ENCODE results near the gene FBXL13.
"Not testable (repeated sequence)": the region's sequence is repeated elsewhere in the genome, so short reads cannot be mapped to it uniquely, and the experiment has no call there.

Gene FBXL13

GRCh38 chr7:102823390-102824119 is 251.0 kb downstream of the FBXL13 start:
- no peak for DNase-seq (ENCODE audit: low read depth in 2 of 3, low spot score in 1 of 3)

GRCh38 chr7:102821994-102822747 is 252.4 kb downstream of the FBXL13 start:
- DNase-seq (ENCODE audit: low read depth in 2 of 3, low spot score in 1 of 3) = no peak

GRCh38 chr7:102819151-102819550 is 255.4 kb downstream of the FBXL13 start:
- no peak for DNase-seq (ENCODE audit: low read depth in 2 of 3, low spot score in 1 of 3)

GRCh38 chr7:102817616-102818573 is 256.7 kb downstream of the FBXL13 start:
- no peak for DNase-seq (ENCODE audit: low read depth in 2 of 3, low spot score in 1 of 3)

DNA sequence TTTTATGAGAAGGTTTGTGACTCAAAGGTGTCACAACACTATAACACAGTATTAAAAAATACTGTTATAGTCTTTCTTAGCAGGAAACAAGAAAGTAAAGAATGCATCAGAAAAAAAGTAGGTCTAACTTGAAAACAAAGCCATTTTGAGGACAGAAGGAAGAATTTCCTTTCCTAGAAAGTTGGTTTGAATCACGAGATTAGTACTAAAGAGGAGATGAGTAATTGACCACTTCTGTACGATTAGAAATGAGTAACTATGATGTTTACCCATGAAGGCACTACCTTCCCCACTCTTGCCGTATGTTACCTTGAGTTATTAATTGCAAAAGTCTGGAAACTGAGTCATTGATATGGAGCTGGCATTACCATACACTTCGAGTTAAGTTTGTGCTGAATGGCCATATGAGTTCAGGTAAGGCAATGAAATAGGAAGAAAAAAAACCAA is 260.5 kb downstream of the FBXL13 start:
- DNase-seq (ENCODE audit: low read depth in 2 of 3, low spot score in 1 of 3) = no peak

DNA sequence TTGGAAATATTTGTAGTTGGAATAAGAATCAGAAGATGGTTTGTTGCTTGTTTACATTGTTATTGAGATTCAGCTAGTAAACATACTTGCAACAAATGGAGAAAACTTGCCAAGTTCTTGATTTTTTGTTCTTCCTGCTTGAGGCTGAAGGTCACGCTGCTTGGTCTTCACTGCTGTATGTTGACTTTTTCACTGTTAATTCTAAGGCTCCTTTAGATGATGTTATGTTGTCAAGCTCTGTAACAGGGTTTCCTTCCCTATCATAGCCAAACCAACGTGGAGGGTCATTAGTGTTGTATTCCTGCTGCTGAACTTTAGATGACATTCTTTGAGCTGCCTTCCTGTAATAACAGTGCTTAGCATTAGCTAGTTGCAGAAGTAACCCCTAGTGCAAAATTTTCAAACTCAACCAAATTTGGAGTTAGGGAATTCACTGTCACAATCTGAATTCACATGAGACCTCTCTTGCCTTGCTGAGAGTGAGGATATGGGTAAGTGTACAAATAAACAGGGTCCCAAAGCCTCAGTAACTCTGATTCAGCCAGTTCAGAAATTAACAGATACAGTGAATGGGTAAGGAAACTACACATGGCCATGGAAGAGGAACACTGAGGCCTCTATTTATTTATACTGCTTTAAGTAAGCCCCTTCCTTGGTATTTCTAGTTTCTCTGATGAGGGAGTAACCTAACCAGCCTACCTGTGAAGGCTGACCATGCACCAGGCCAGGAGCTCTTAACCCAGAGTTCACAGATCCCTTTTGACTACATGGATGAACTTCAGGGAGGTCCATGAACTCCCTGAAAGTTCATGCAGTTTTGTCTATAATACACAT is 261.2 kb downstream of the FBXL13 start:
- DNase-seq (ENCODE audit: low read depth in 2 of 3, low spot score in 1 of 3) = no peak

DNA sequence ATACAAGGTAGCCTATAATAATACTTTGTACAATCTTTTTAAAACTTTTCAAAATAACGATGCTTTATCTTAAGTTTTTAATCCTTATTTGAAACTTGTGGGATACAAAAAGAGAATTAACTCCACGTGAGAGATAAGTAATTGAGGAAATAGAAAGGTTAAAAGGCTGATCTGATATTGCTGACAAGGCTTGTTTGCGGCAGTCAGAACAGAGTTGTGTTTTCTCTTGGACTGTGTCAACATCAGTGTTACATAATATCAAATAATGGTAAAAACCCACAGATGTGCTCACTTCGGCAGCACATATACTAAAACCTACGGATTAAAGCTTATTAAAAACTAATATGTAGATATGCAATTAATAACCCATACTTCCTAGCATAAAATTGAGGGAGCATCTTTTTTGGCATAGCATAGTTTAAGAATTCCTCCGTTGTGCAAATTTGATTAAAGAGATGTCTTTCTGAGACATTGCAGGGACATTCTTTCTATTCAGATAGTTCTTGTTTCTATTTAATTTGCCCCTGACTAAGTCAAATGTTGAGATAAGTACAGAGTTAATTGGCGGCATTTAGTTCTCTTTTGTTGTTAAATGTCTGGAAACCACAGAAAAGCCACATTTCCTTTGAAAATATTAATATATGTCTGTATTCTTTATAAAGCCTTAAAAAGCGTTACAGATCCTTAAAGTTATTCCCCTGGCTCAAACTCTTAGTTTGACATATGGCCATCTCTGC is 262.5 kb downstream of the FBXL13 start:
- no peak for DNase-seq (ENCODE audit: low read depth in 2 of 3, low spot score in 1 of 3)

- DNase-seq (ENCODE audit: low read depth in 2 of 3, low spot score in 1 of 3) = no peak
Measured at GRCh38 chr7:102810916-102811315, 263.7 kb downstream of the FBXL13 start.

DNA sequence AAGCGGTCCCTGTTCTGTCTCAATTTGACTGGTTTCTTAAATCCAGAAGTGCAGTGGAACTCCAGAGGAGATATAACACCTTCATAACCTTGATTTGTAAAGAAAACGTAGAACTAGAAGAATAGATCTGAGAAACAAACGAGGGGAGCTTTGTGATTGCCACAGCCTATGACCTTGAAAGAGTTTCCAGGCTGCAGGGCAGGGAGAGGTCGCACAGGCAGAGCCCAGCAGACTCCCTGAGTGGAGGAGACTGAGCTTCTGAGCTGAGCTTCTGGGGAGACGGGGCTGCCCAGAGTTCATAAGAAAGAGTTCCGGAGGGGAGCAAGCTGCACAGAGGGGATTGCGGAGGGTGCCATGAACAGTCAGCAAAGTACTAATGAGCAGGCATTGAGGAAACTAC is 268.0 kb downstream of the FBXL13 start:
- no peak for DNase-seq (ENCODE audit: low read depth in 2 of 3, low spot score in 1 of 3)

GRCh38 chr7:102795987-102796595 is 278.5 kb downstream of the FBXL13 start:
- DNase-seq (ENCODE audit: low read depth in 2 of 3, low spot score in 1 of 3) = not testable (repeated sequence)

GRCh38 chr7:102794567-102794966 is 280.0 kb downstream of the FBXL13 start:
- DNase-seq (ENCODE audit: low read depth in 2 of 3, low spot score in 1 of 3) = not testable (repeated sequence)

DNA sequence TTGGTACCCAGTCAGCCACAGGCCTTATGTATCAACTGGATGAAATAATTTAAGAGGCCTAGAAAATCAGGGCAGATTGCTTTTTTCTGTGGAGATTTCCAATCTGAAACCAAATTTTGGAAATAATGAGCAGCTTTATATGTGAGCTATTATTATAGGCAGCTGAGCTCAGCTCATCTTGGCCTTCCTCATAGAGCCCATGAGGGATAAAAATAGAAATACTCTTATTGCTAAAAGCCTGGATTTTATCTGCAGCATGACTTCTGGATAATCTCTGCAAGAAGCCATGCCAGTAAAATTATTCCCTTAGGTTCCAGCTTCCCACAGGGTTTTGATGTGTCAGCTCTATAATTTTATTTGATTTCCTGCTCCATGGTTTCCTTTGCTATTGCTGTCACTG is 282.8 kb downstream of the FBXL13 start:
- not testable (repeated sequence) for DNase-seq (ENCODE audit: low read depth in 2 of 3, low spot score in 1 of 3)

- not testable (repeated sequence) for DNase-seq (ENCODE audit: low read depth in 2 of 3, low spot score in 1 of 3)
Measured at GRCh38 chr7:102791367-102791766, 283.2 kb downstream of the FBXL13 start.

DNA sequence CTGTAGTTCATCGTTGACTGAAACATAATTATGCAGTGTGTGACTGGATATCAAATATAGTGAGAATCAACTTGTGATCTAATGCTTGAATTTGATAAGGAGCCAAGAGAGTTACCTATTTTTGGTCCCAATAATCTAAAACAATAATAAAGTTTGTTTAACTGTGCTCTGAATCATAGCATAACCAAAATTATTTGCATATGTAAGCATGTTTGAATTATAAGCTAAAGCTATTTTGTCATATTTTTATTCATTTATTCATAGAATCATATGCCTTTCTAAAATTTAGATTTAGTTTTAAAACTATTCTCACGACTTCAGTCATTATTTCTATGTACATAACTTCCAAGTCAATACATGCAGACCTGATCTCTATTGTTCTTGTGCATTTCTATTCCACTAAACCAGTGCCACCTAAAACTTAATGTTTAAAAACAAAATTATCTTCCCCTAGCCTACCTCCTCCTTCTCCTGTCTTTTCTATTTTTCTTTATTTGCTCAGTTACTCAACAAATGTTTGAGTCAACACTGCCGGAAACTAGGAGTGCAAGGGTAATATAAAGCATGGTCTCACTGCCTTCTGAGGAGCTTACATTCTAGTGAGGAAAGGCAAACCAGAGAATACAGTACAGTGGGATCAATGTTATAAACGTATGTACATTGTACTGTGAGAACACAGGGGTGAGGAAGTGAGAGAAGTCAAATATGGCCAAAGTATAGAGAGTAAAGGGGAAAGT is 284.1 kb downstream of the FBXL13 start:
- not testable (repeated sequence) for DNase-seq (ENCODE audit: low read depth in 2 of 3, low spot score in 1 of 3)

DNA sequence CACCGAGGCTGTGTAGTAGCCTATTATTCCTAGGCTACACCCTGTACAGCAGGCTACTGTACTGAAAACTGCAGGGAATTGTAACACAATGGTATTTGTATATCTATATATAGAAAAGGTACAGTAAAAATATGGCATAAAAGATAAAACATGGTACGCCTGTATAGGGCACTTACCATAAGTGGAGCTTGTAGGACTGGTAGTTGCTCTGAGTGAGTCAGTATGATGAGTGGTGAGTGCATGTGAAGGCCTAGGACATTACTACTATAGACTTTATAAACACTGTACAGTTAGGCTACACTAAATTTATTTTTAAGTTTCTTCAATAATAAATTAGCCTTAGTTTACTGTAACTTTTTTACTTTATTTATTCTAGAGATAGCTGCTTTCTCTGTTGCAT is 285.8 kb downstream of the FBXL13 start:
- DNase-seq (ENCODE audit: low read depth in 2 of 3, low spot score in 1 of 3) = not testable (repeated sequence)

DNA sequence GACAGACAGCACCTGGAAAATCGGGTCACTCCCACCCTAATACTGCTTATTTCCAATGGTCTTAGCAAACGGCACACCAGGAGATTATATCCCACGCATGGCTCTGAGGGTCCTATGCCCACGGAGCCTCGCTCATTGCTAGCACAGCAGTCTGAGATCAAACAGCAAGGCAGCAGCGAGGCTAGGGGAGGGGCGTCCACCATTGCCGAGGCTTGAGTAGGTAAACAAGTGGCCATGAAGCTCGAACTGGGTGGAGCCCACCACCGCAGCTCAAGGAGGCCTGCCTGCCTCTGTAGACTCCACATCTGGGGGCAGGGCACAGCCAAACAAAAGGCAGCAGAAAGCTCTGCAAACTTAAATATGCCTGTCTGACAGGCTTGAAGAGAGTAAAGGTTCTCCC is 293.7 kb downstream of the FBXL13 start:
- DNase-seq (ENCODE audit: low read depth in 2 of 3, low spot score in 1 of 3) = not testable (repeated sequence)

GRCh38 chr7:102778663-102779062 is 295.9 kb downstream of the FBXL13 start:
- not testable (repeated sequence) for DNase-seq (ENCODE audit: low read depth in 2 of 3, low spot score in 1 of 3)

DNA sequence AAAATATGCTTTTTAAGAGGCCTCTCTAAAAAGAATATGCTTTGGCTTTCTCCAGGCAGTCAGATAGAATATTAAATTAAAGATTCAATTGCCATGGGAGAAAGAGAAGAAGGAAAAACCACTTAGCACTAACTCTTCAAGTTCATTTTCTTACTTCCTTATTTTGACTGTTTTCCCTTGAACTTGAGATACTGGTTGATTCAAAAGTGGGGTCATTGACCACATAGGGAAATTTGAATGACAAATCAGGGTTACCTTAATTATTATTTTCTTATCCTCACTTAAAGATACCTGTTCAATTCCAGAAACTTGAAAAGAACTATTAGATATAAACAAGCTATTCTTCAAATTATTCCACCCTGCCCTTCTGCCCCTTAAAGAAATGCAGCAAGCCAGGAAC is 298.4 kb downstream of the FBXL13 start:
- not testable (repeated sequence) for DNase-seq (ENCODE audit: low read depth in 2 of 3, low spot score in 1 of 3)

DNA sequence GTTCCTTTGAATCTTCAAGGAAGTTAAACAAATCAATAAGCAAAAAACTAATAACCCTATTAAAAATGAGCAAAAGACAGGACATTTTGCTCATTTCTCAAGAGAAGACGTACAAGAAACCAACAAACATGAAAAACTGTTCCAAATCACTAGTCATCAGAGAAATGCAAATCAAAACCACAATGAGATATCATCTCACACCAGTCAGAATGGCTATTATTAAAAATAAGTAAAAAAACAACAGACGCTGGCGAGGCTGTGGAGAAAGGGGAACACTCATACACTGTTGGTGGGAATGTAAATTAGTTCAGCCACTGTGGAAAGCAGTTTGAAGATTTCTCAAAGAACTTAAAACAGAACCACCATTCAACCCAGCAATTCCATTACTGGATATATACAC is 304.1 kb downstream of the FBXL13 start:
- not testable (repeated sequence) for DNase-seq (ENCODE audit: low read depth in 2 of 3, low spot score in 1 of 3)
